Ovary (tissue), 9 donors: ENCODE results near the gene DOC2A. TPM values are rescaled to one million over a fixed set of nuclear protein-coding genes. Genes with fewer than 3 reads are reported as not detected.

Experiments
- DNase-seq, 5 donors: peaks; one replicate each; pipeline ENCODE4 v3.0.0-alpha.2; 2019 to 2020
- H3K27ac ChIP-seq, 2 donors: fragments of 200-600 bp; one replicate each; pipeline versions ENCODE4 v1.5.1 to v1.8.0; 2019 to 2022
- H3K27me3 ChIP-seq: fragments of 200-600 bp; one replicate; pipeline ENCODE4 v1.8.0; 2022
- H3K36me3 ChIP-seq: fragments of 200-600 bp; sonication (generic); one replicate; pipeline ENCODE4 v1.5.1; 2019
- H3K4me1 ChIP-seq: one replicate; pipeline ENCODE4 v1.8.1; 2013; ENCODE audit warnings: mild to moderate bottlenecking, moderate library complexity; ENCODE audit not compliant: insufficient read depth
- H3K4me3 ChIP-seq: fragments of 200-600 bp; sonication (generic); one replicate; pipeline ENCODE4 v1.5.1; 2017
- H3K9me3 ChIP-seq, 2 donors: fragments of 200-600 bp in 1 of 2; sonication (generic) in 1 of 2; one replicate each; pipeline versions ENCODE4 v1.5.1 to v1.8.1; 2013 to 2019; ENCODE audit warnings: mild to moderate bottlenecking in 1 of 2, moderate library complexity in 1 of 2
- CTCF ChIP-seq, 3 donors: fragments of 450-650 bp in 2 of 3; fragments of 200-600 bp in 1 of 3; IDR thresholded peaks; one replicate each; pipeline versions ENCODE4 v1.5.1 to v1.8.0; 2016 to 2022; ENCODE audit warnings: antibody characterized with exemption in 3 of 3, mild to moderate bottlenecking in 1 of 3
- EP300 ChIP-seq: sonication (generic); formaldehyde crosslinking; IDR thresholded peaks from one replicate; pipeline ENCODE4 v1.6.1; 2017; ENCODE audit warnings: antibody characterized with exemption
- POLR2A ChIP-seq: fragments of 450-650 bp; IDR thresholded peaks from one replicate; pipeline ENCODE4 v1.6.1; 2017; ENCODE audit warnings: antibody characterized with exemption, mild to moderate bottlenecking, moderate library complexity
- WGBS, 3 donors: extraction: QIAGEN DNeasy Blood & Tissue Kit in 1 of 3; methylation state at CpG; one replicate each; pipeline versions ENCODE4 v1.1.5 to v1.1.7; 2013 to 2017; 5-methylcytosine and 5-hydroxymethylcytosine counted together
- intact Hi-C, 4 donors: fragments of 100-400 bp; cut with DNase I; formaldehyde crosslinking; loops; one replicate each; pipeline versions ENCODE4 v1.11.0 to v1.15.1; 2022 to 2023
- polyA plus RNA-seq, 2 donors: library from polyadenylated mRNA; stranded (reverse); fragments of 200-250 nt in 1 of 2; fragments of 350-450 nt in 1 of 2; fragmentation: Illumina TruSeq in 1 of 2; extraction: RNeasy Lipid Tissue Mini Kit (QIAGEN cat#74804) in 1 of 2; gene quantifications; one replicate each; pipeline ENCODE4 v1.2.3, GENCODE V29; 2013 to 2014
- total RNA-seq, 7 donors: library from RNA; depleted of rRNA in 2 of 7; stranded (reverse); fragments of >200 nt in 2 of 7; fragmentation: NEBNext Ultra II Directional in 3 of 7; extraction: Animal tissue kit (Norgen Biotek cat#: 25700) in 3 of 7; gene quantifications; one replicate each; pipeline versions ENCODE4 v1.1.0 to v1.2.4, GENCODE V29; 2016 to 2023
- donor health status: DM: no; HTN: no; CAD: no; lungs with moderate emphysema.
- donor health status: DM: no; HTN: no; CAD: no.
- donor health status: Bipolar disorder and iron deficiency.
- donor health status: DM: yes; HTN: yes; CAD: no.
- donor health status: DM: no; HTN: no; CAD: no.
- donor health status: DM: yes; HTN: yes; CAD: no.

The DOC2A gene
- total and polyA plus RNA-seq, 9 donors, result 1.4 to 7.2 (median 3.7) TPM

GRCh38 chr16:30030011-30030685, 19.3 kb upstream of the DOC2A start:
- Histone ChIP-seq H3K4me3 (no peak overlapping the region), H3K27ac (no peak overlapping the region), H3K27me3 (peaks cover 3% of the 10 kb centered on the region), H3K36me3 (no peaks in the 10 kb centered on the region), H3K9me3 (no peaks in the 10 kb centered on the region), H3K4me1 (no peaks in the 10 kb centered on the region)
- no peak for DNase-seq
- 36 to 44% (median 38%) methylated on average over 21 to 23 of the region's 23 CpGs for whole genome bisulfite sequencing, 3 donors
- TF ChIP-seq EP300, result no peak
- TF ChIP-seq CTCF (IDR thresholded peaks at IDR 0.05), result no peak
- intact Hi-C loops, result loop anchor here in 1 of 4 donors (10.0 kb wide), 1 partner anchor 335 kb away; no protein-coding TSS in a partner anchor

- intact Hi-C loops, result loop anchor here in 3 of 4 donors (10.0 kb wide), 2 partner anchors 304 to 334 kb away; no protein-coding TSS in a partner anchor
These were observed 17.7 kb upstream of the DOC2A start for GRCh38 chr16:30028438-30029076.

GRCh38 chr16:30027588-30028437, 17.0 kb upstream of the DOC2A start:
- WGBS, 3 donors, result 35 to 40% (median 39%) methylated on average over 12 to 13 of the region's 13 CpGs
- H3K27me3 ChIP-seq, result peaks cover 3% of the 10 kb centered on the region
- TF ChIP-seq POLR2A, result no peak
- TF ChIP-seq CTCF (IDR thresholded peaks at IDR 0.05), result no peak
- TF ChIP-seq EP300, result no peak

More at GRCh38 chr16:30028438-30029076, 17.7 kb upstream of the DOC2A start:
- no peak overlapping the region for H3K4me3 ChIP-seq
- no peaks in the 10 kb centered on the region for H3K4me1 ChIP-seq
- H3K27ac ChIP-seq, result no peak overlapping the region
- peak in 2 of 5 donors; percentile 39 to 50 for DNase-seq
- H3K9me3 ChIP-seq, result no peaks in the 10 kb centered on the region
- WGBS, 3 donors, result 8 to 14% (median 12%) methylated on average over 18 of the region's 18 CpGs
- H3K36me3 ChIP-seq, result no peaks in the 10 kb centered on the region
- TF ChIP-seq POLR2A (no peak), CTCF (IDR thresholded peaks at IDR 0.05) (no peak), EP300 (no peak)
- H3K27me3 ChIP-seq, result peaks cover 3% of the 10 kb centered on the region

GRCh38 chr16:30026449-30026848, 15.6 kb upstream of the DOC2A start:
- Histone ChIP-seq H3K27me3 (peaks cover 2% of the 10 kb centered on the region), H3K36me3 (no peaks in the 10 kb centered on the region), H3K4me1 (no peaks in the 10 kb centered on the region), H3K27ac (no peak overlapping the region), H3K4me3 (no peak overlapping the region), H3K9me3 (no peaks in the 10 kb centered on the region)
- DNase-seq, result no peak
- intact Hi-C loops, result loop anchor here in 3 of 4 donors (10.0 kb wide), 2 partner anchors 302 to 332 kb away; no protein-coding TSS in a partner anchor
- TF ChIP-seq POLR2A (no peak), EP300 (no peak), CTCF (IDR thresholded peaks at IDR 0.05) (no peak)
- 82 to 87% (median 84%) methylated on average over 15 to 18 of the region's 18 CpGs for WGBS, 3 donors

More at GRCh38 chr16:30027588-30028437, 17.0 kb upstream of the DOC2A start:
- no peak overlapping the region for H3K27ac ChIP-seq
- no peaks in the 10 kb centered on the region for H3K36me3 ChIP-seq
- DNase-seq, result no peak
- H3K9me3 ChIP-seq, result no peaks in the 10 kb centered on the region
- no peaks in the 10 kb centered on the region for H3K4me1 ChIP-seq
- intact Hi-C loops, result loop anchor here in 3 of 4 donors (10.0 kb wide), 2 partner anchors 303 to 333 kb away; no protein-coding TSS in a partner anchor
- H3K4me3 ChIP-seq, result no peak overlapping the region
